Colonic mucosa (tissue), 4 donors: Measurements from ENCODE around the gene PGM2. TPM values are rescaled to one million over a fixed set of nuclear protein-coding genes. Genes with fewer than 3 reads are reported as not detected.

Experiments
- DNase-seq: peaks from one replicate; pipeline ENCODE4 v3.0.0-alpha.2; 2020
- H3K27ac ChIP-seq: fragments of 200-600 bp; one replicate; pipeline ENCODE4 v1.8.0; 2021
- H3K27me3 ChIP-seq: fragments of 200-600 bp; one replicate; pipeline ENCODE4 v1.8.0; 2021
- H3K36me3 ChIP-seq: fragments of 200-600 bp; one replicate; pipeline ENCODE4 v1.8.0; 2021
- H3K4me1 ChIP-seq: fragments of 200-600 bp; one replicate; pipeline ENCODE4 v1.8.0; 2021; ENCODE audit warnings: mild to moderate bottlenecking
- H3K4me3 ChIP-seq: fragments of 200-600 bp; one replicate; pipeline ENCODE4 v1.8.0; 2021
- H3K9ac ChIP-seq, 2 donors: one replicate each; pipeline ENCODE4 v1.7.0; 2013; ENCODE audit warnings: control low read depth in 2 of 2, low read depth in 2 of 2, low read length in 2 of 2
- H3K9me3 ChIP-seq: fragments of 200-600 bp; one replicate; pipeline ENCODE4 v1.8.0; 2021
- CTCF ChIP-seq: fragments of 200-600 bp; IDR thresholded peaks from one replicate; pipeline ENCODE4 v1.8.0; 2022; ENCODE audit warnings: antibody characterized with exemption, mild to moderate bottlenecking
- intact Hi-C: fragments of 100-400 bp; cut with DNase I; formaldehyde crosslinking; loops from one replicate; pipeline ENCODE4 v1.14.1; 2022
- total RNA-seq, 2 donors: library from RNA; stranded (reverse); fragmentation: NEBNext Ultra II Directional in 1 of 2; extraction: Animal tissue kit (Norgen Biotek cat#: 25700) in 1 of 2; gene quantifications; one replicate each; pipeline ENCODE4 v1.2.1, GENCODE V29; 2021
- donor health status: healthy.
- donor health status: DM: no; HTN: no; CAD: no.
- donor health status: DM: no; HTN: no; CAD: no.

PGM2 gene
- total RNA-seq, 2 donors from 2014 or later, result 32.6 to 37.2 TPM

- TF ChIP-seq CTCF, result no peak
- no peaks in the 10 kb centered on the region for H3K27me3 ChIP-seq
- no peak overlapping the region for H3K9ac ChIP-seq
- H3K36me3 ChIP-seq, result no peaks in the 10 kb centered on the region
- intact Hi-C loops, result no loop called here
- no peak overlapping the region for H3K4me3 ChIP-seq
- no peaks in the 10 kb centered on the region for H3K9me3 ChIP-seq
- H3K27ac ChIP-seq, result no peak overlapping the region
- peaks cover 8% of the 10 kb centered on the region for H3K4me1 ChIP-seq
- no peak for DNase-seq
Measured at GRCh38 chr4:37868238-37868637, 41.8 kb downstream of the PGM2 start.

GRCh38 chr4:37872310-37872988, 46.0 kb downstream of the PGM2 start:
- Histone ChIP-seq H3K9me3 (no peaks in the 10 kb centered on the region), H3K4me3 (no peak overlapping the region), H3K36me3 (no peaks in the 10 kb centered on the region), H3K27me3 (no peaks in the 10 kb centered on the region), H3K9ac (no peak overlapping the region), H3K27ac (no peak overlapping the region), H3K4me1 (peaks cover 14% of the 10 kb centered on the region)
- no peak for TF ChIP-seq CTCF
- intact Hi-C loops, result no loop called here
- DNase-seq, result no peak

- TF ChIP-seq CTCF, result no peak
- Histone ChIP-seq H3K4me1 (peaks cover 14% of the 10 kb centered on the region), H3K9ac (no peak overlapping the region), H3K27me3 (no peaks in the 10 kb centered on the region), H3K4me3 (no peak overlapping the region), H3K27ac (no peak overlapping the region), H3K9me3 (no peaks in the 10 kb centered on the region), H3K36me3 (no peaks in the 10 kb centered on the region)
- DNase-seq, result no peak
- intact Hi-C loops, result no loop called here
Measured at GRCh38 chr4:37873386-37873785, 46.9 kb downstream of the PGM2 start.

GRCh38 chr4:37876156-37876555, 49.7 kb downstream of the PGM2 start:
- no peaks in the 10 kb centered on the region for H3K36me3 ChIP-seq
- H3K9me3 ChIP-seq, result no peaks in the 10 kb centered on the region
- H3K27me3 ChIP-seq, result no peaks in the 10 kb centered on the region
- peaks cover 14% of the 10 kb centered on the region for H3K4me1 ChIP-seq
- no peak overlapping the region for H3K4me3 ChIP-seq
- H3K27ac ChIP-seq, result no peak overlapping the region
- intact Hi-C loops, result no loop called here
- DNase-seq, result no peak
- no peak overlapping the region for H3K9ac ChIP-seq
- TF ChIP-seq CTCF, result no peak

GRCh38 chr4:37879365-37879764, 52.9 kb downstream of the PGM2 start:
- no peak overlapping the region for H3K9ac ChIP-seq
- no peak overlapping the region for H3K27ac ChIP-seq
- H3K4me1 ChIP-seq, result no peaks in the 10 kb centered on the region
- no peaks in the 10 kb centered on the region for H3K36me3 ChIP-seq
- no peak overlapping the region for H3K4me3 ChIP-seq
- H3K27me3 ChIP-seq, result no peaks in the 10 kb centered on the region
- intact Hi-C loops, result no loop called here
- peak; percentile 50 for DNase-seq
- no peak for TF ChIP-seq CTCF
- no peaks in the 10 kb centered on the region for H3K9me3 ChIP-seq
